Activated CD4-positive, alpha-beta memory T cell treated with anti-CD3 and anti-CD28 coated beads, Interleukin-2, amount 10 ng/mL, durations not matched to agents 7 days and 5 days (primary cell): Measurements from ENCODE around the gene LITAFD. TPM values are rescaled to one million over a fixed set of nuclear protein-coding genes. Genes with fewer than 3 reads are reported as not detected.
"Not testable (repeated sequence)": the region's sequence is repeated elsewhere in the genome, so short reads cannot be mapped to it uniquely, and the experiment has no call there.

Experiments
- CTCF ChIA-PET: fragments of 350-600 bp; sonication (Branson Sonifier 250); formaldehyde crosslinking; loops from one replicate; lab custom pipeline; 2021; ENCODE audit warnings: antibody characterized with exemption, inconsistent platforms; lab: Charles Lee
- POLR2A ChIA-PET: fragments of 350-600 bp; sonication (Branson Sonifier 250); formaldehyde crosslinking; loops from one replicate; lab custom pipeline; 2021; ENCODE audit warnings: antibody characterized with exemption; lab: Charles Lee
- DNase-seq: peaks from one replicate; pipeline ENCODE4 v3.0.0-alpha.2; 2020
- H3K27ac Mint-ChIP-seq: one replicate; pipeline ENCODE4 v1.8.0; 2021; ENCODE audit warnings: mild to moderate bottlenecking, mixed read lengths
- H3K27me3 Mint-ChIP-seq: one replicate; pipeline ENCODE4 v1.8.0; 2021; ENCODE audit warnings: mixed read lengths
- H3K36me3 Mint-ChIP-seq: one replicate; pipeline ENCODE4 v1.8.0; 2021; ENCODE audit warnings: low read depth, mixed read lengths
- H3K4me1 Mint-ChIP-seq: one replicate; pipeline ENCODE4 v1.8.0; 2021; ENCODE audit warnings: mixed read lengths
- H3K4me3 Mint-ChIP-seq: one replicate; pipeline ENCODE4 v1.8.0; 2021; ENCODE audit warnings: mild to moderate bottlenecking, mixed read lengths
- H3K9me3 Mint-ChIP-seq: one replicate; pipeline ENCODE4 v1.8.0; 2021; ENCODE audit warnings: mixed read lengths
- total RNA-seq, 2 experiments: library from RNA; stranded (reverse); gene quantifications; one replicate each; pipeline ENCODE4 v1.2.3, GENCODE V29; 2021

Gene LITAFD
- total RNA-seq, 2 experiments from 2014 or later: not detected

GRCh38 chr16:8867932-8868415 lies 14.2 kb upstream of the LITAFD start:
- no peaks in the 10 kb centered on the region for H3K27me3 Mint-ChIP-seq
- H3K4me1 Mint-ChIP-seq: peaks cover 57% of the 10 kb centered on the region
- no peaks in the 10 kb centered on the region for H3K9me3 Mint-ChIP-seq
- H3K4me3 Mint-ChIP-seq: peak overlapping the region; percentile 97
- no peak for DNase-seq
- POLR2A ChIA-PET: interaction anchor here (0.8 to 5.2 kb wide), 25 partner anchors 8 to 246 kb away, joined by 3 to 84 read pairs (median 6); partner anchors contain the start of genes ABAT, HAPSTR1, LITAFD and METTL22
- CTCF ChIA-PET: interaction anchor here (1.0 to 6.9 kb wide), 8 partner anchors 13 to 271 kb away, joined by 3 to 64 read pairs (median 4); partner anchors contain the start of genes LITAFD, PMM2 and TMEM186
- H3K27ac Mint-ChIP-seq: peak overlapping the region; percentile 95
- peaks cover 21% of the 10 kb centered on the region for H3K36me3 Mint-ChIP-seq

- peak within 1 kb of the TSS; percentile 97 for H3K4me3 Mint-ChIP-seq
- peaks cover 21% of the 10 kb centered on the region for H3K36me3 Mint-ChIP-seq
- POLR2A ChIA-PET: interaction anchor here (0.6 to 5.2 kb wide), 38 partner anchors 9 to 1876 kb away, joined by 3 to 84 read pairs (median 5); partner anchors contain the start of genes ABAT, HAPSTR1, LITAFD and METTL22
- peak; percentile 89 for DNase-seq
- peak within 1 kb of the TSS; percentile 95 for H3K27ac Mint-ChIP-seq
- H3K9me3 Mint-ChIP-seq: no peaks in the 10 kb centered on the region
- CTCF ChIA-PET: interaction anchor here (1.0 to 6.9 kb wide), 9 partner anchors 13 to 271 kb away, joined by 3 to 64 read pairs (median 4); partner anchors contain the start of genes LITAFD, PMM2 and TMEM186
- no peaks in the 10 kb centered on the region for H3K27me3 Mint-ChIP-seq
- H3K4me1 Mint-ChIP-seq: peaks cover 59% of the 10 kb centered on the region
These were observed 13.5 kb upstream of the LITAFD start, which contains the start of gene CARHSP1 for GRCh38 chr16:8868416-8869211. Gene CARHSP1, minus strand, starts transcription at chr16:8869006. Its CDS starts 9,678 bp downstream, at chr16:8859328.

- H3K4me1 Mint-ChIP-seq: peaks cover 57% of the 10 kb centered on the region
- ChIA-PET POLR2A (interaction anchor here (0.6 to 5.2 kb wide), 34 partner anchors 10 to 1875 kb away, joined by 3 to 84 read pairs (median 5); partner anchors contain the start of genes ABAT, HAPSTR1, LITAFD and PMM2), CTCF (interaction anchor here (1.0 to 6.9 kb wide), 9 partner anchors 12 to 270 kb away, joined by 3 to 64 read pairs (median 4); partner anchors contain the start of genes LITAFD, PMM2 and TMEM186)
- no peak for DNase-seq
- H3K9me3 Mint-ChIP-seq: no peaks in the 10 kb centered on the region
- H3K27ac Mint-ChIP-seq: peak overlapping the region; percentile 94
- peak overlapping the region; percentile 97 for H3K4me3 Mint-ChIP-seq
- no peaks in the 10 kb centered on the region for H3K27me3 Mint-ChIP-seq
- H3K36me3 Mint-ChIP-seq: peaks cover 16% of the 10 kb centered on the region
These were observed 12.8 kb upstream of the LITAFD start for GRCh38 chr16:8869212-8869987.

- H3K36me3 Mint-ChIP-seq: peaks cover 16% of the 10 kb centered on the region
- peaks cover 57% of the 10 kb centered on the region for H3K4me1 Mint-ChIP-seq
- CTCF ChIA-PET: interaction anchor here (1.3 to 6.9 kb wide), 2 partner anchors 12 to 66 kb away, joined by 3 to 64 read pairs; partner anchors contain the start of gene LITAFD
- H3K27me3 Mint-ChIP-seq, H3K4me3 Mint-ChIP-seq, H3K9me3 Mint-ChIP-seq, DNase-seq: not testable (repeated sequence)
- H3K27ac Mint-ChIP-seq: peak overlapping the region; percentile 94
- POLR2A ChIA-PET: interaction anchor here (0.7 to 5.2 kb wide), 8 partner anchors 9 to 1870 kb away, joined by 3 to 84 read pairs (median 24); partner anchors contain the start of genes ABAT and HAPSTR1
These were observed 12.2 kb upstream of the LITAFD start for GRCh38 chr16:8869988-8870241.

GRCh38 chr16:8872071-8872470 lies 10.1 kb upstream of the LITAFD start:
- ChIA-PET POLR2A (interaction anchor here (1.3 to 5.2 kb wide), 3 partner anchors 8 to 92 kb away, joined by 4 to 84 read pairs (median 6); partner anchors contain the start of gene USP7), CTCF (interaction anchor here (1.1 to 6.9 kb wide), 2 partner anchors 9 to 71 kb away, joined by 3 to 64 read pairs; partner anchors contain the start of gene LITAFD)
- Mint-ChIP-seq H3K27me3 (no peaks in the 10 kb centered on the region), H3K4me3 (no peak overlapping the region), H3K9me3 (no peaks in the 10 kb centered on the region), H3K36me3 (peaks cover 11% of the 10 kb centered on the region), H3K4me1 (peaks cover 42% of the 10 kb centered on the region), H3K27ac (no peak overlapping the region)
- no peak for DNase-seq

- POLR2A ChIA-PET: interaction anchor here (1.1 to 1.2 kb wide), 2 partner anchors 18 to 19 kb away, joined by 3 read pairs; no protein-coding TSS in a partner anchor
- Mint-ChIP-seq H3K27me3 (no peaks in the 10 kb centered on the region), H3K27ac (no peak overlapping the region), H3K4me3 (no peak overlapping the region), H3K9me3 (no peaks in the 10 kb centered on the region), H3K4me1 (peaks cover 39% of the 10 kb centered on the region), H3K36me3 (no peaks in the 10 kb centered on the region)
- CTCF ChIA-PET: interaction anchor here (0.7 to 6.9 kb wide), 4 partner anchors 8 to 200 kb away, joined by 3 to 64 read pairs (median 3); partner anchors contain the start of gene LITAFD
- no peak for DNase-seq
These were observed 8.9 kb upstream of the LITAFD start for GRCh38 chr16:8872967-8873865.

- not testable (repeated sequence) for H3K27ac Mint-ChIP-seq
These were observed 8.3 kb upstream of the LITAFD start for GRCh38 chr16:8873866-8874195.

GRCh38 chr16:8874388-8874787 lies 7.8 kb upstream of the LITAFD start:
- Mint-ChIP-seq H3K9me3 (no peaks in the 10 kb centered on the region), H3K36me3 (no peaks in the 10 kb centered on the region), H3K27me3 (no peaks in the 10 kb centered on the region), H3K4me1 (peaks cover 43% of the 10 kb centered on the region), H3K4me3 (no peak overlapping the region), H3K27ac (no peak overlapping the region)
- DNase-seq: no peak
- ChIA-PET POLR2A (interaction anchor here (0.6 to 1.2 kb wide), 5 partner anchors 17 to 252 kb away, joined by 3 read pairs; partner anchors contain the start of gene PMM2), CTCF (interaction anchor here (0.6 to 1.2 kb wide), 3 partner anchors 10 to 1623 kb away, joined by 3 to 4 read pairs (median 3); no protein-coding TSS in a partner anchor)

More at GRCh38 chr16:8873866-8874195, 8.3 kb upstream of the LITAFD start:
- DNase-seq, H3K36me3 Mint-ChIP-seq, H3K27me3 Mint-ChIP-seq, H3K9me3 Mint-ChIP-seq, H3K4me3 Mint-ChIP-seq: not testable (repeated sequence)
- ChIA-PET POLR2A (interaction anchor here (0.6 to 1.2 kb wide), 3 partner anchors 17 to 252 kb away, joined by 3 read pairs; no protein-coding TSS in a partner anchor), CTCF (interaction anchor here (0.6 to 1.2 kb wide), 4 partner anchors 10 to 1623 kb away, joined by 3 to 4 read pairs (median 3); no protein-coding TSS in a partner anchor)
- H3K4me1 Mint-ChIP-seq: peaks cover 45% of the 10 kb centered on the region

GRCh38 chr16:8875317-8875716 lies 6.8 kb upstream of the LITAFD start:
- H3K27ac Mint-ChIP-seq, CTCF ChIA-PET, POLR2A ChIA-PET: not testable (repeated sequence)

GRCh38 chr16:8877894-8878522 lies 4.1 kb upstream of the LITAFD start:
- Mint-ChIP-seq H3K9me3 (no peaks in the 10 kb centered on the region), H3K27me3 (no peaks in the 10 kb centered on the region), H3K36me3 (no peaks in the 10 kb centered on the region), H3K27ac (no peak overlapping the region), H3K4me3 (no peak overlapping the region), H3K4me1 (peaks cover 31% of the 10 kb centered on the region)
- DNase-seq: no peak
- ChIA-PET CTCF (interaction anchor here (0.6 to 6.4 kb wide), 4 partner anchors 8 to 311 kb away, joined by 3 to 64 read pairs (median 12); partner anchors contain the start of gene CARHSP1), POLR2A (interaction anchor here (0.6 to 3.6 kb wide), 2 partner anchors 9 to 13 kb away, joined by 3 to 29 read pairs; partner anchors contain the start of gene CARHSP1)

More at GRCh38 chr16:8875317-8875716, 6.8 kb upstream of the LITAFD start:
- H3K36me3 Mint-ChIP-seq, DNase-seq, H3K9me3 Mint-ChIP-seq, H3K27me3 Mint-ChIP-seq, H3K4me3 Mint-ChIP-seq: not testable (repeated sequence)
- H3K4me1 Mint-ChIP-seq: peaks cover 39% of the 10 kb centered on the region
